Activated naive CD4-positive, alpha-beta T cell treated with anti-CD3 and anti-CD28 coated beads, Interleukin-2, amount 10 ng/mL, durations not matched to agents 7 days and 5 days (primary cell): ENCODE measurements around the gene OMP.
A peak's percentile ranks its signal among the peaks of the same experiment; 100 is the strongest.

Experiments used
- CTCF ChIA-PET: fragments of 350-600 bp; sonication (Branson Sonifier 250); formaldehyde crosslinking; loops from one replicate; lab custom pipeline; 2021; ENCODE audit warnings: antibody characterized with exemption; lab: Charles Lee
- DNase-seq: peaks from one replicate; pipeline ENCODE4 v3.0.0-alpha.2; 2020
- H3K27ac Mint-ChIP-seq: one replicate; pipeline ENCODE4 v1.8.0; 2021; ENCODE audit warnings: mild to moderate bottlenecking, moderate library complexity, mixed read lengths
- H3K27me3 Mint-ChIP-seq: one replicate; pipeline ENCODE4 v1.8.0; 2021; ENCODE audit warnings: mild to moderate bottlenecking, mixed read lengths
- H3K36me3 Mint-ChIP-seq: one replicate; pipeline ENCODE4 v1.8.0; 2021; ENCODE audit warnings: mixed read lengths
- H3K4me1 Mint-ChIP-seq: one replicate; pipeline ENCODE4 v1.8.0; 2021; ENCODE audit warnings: mixed read lengths
- H3K4me3 Mint-ChIP-seq: one replicate; pipeline ENCODE4 v1.8.0; 2021; ENCODE audit warnings: mild to moderate bottlenecking, moderate library complexity, mixed read lengths
- H3K9me3 Mint-ChIP-seq: one replicate; pipeline ENCODE4 v1.8.0; 2021; ENCODE audit warnings: mixed read lengths

Gene OMP

GRCh38 chr11:77063861-77064260 is 38.8 kb upstream of the OMP start:
- no peaks in the 10 kb centered on the region for H3K9me3 Mint-ChIP-seq
- peaks cover 65% of the 10 kb centered on the region for H3K27me3 Mint-ChIP-seq
- H3K4me3 Mint-ChIP-seq: no peak overlapping the region
- no peak overlapping the region for H3K27ac Mint-ChIP-seq
- CTCF ChIA-PET: interaction anchor here (0.6 to 5.7 kb wide), 7 partner anchors 9 to 67 kb away, joined by 3 to 56 read pairs (median 4); no protein-coding TSS in a partner anchor
- DNase-seq: no peak
- H3K4me1 Mint-ChIP-seq: peaks cover 10% of the 10 kb centered on the region
- no peaks in the 10 kb centered on the region for H3K36me3 Mint-ChIP-seq

GRCh38 chr11:77064648-77065217 is 37.9 kb upstream of the OMP start:
- H3K4me1 Mint-ChIP-seq: peaks cover 10% of the 10 kb centered on the region
- peaks cover 71% of the 10 kb centered on the region for H3K27me3 Mint-ChIP-seq
- H3K4me3 Mint-ChIP-seq: no peak overlapping the region
- no peaks in the 10 kb centered on the region for H3K36me3 Mint-ChIP-seq
- no peak overlapping the region for H3K27ac Mint-ChIP-seq
- no peak for DNase-seq
- H3K9me3 Mint-ChIP-seq: no peaks in the 10 kb centered on the region
- CTCF ChIA-PET: interaction anchor here (1.0 to 5.7 kb wide), 3 partner anchors 17 to 26 kb away, joined by 3 to 56 read pairs (median 11); no protein-coding TSS in a partner anchor

- DNase-seq: no peak
- peak overlapping the region; percentile 70 for H3K4me3 Mint-ChIP-seq
- H3K9me3 Mint-ChIP-seq: no peaks in the 10 kb centered on the region
- CTCF ChIA-PET: interaction anchor here (5.7 kb wide), 1 partner anchor 25 kb away, joined by 56 read pairs; no protein-coding TSS in a partner anchor
- peaks cover 74% of the 10 kb centered on the region for H3K27me3 Mint-ChIP-seq
- H3K36me3 Mint-ChIP-seq: no peaks in the 10 kb centered on the region
- no peak overlapping the region for H3K27ac Mint-ChIP-seq
- peaks cover 10% of the 10 kb centered on the region for H3K4me1 Mint-ChIP-seq
These were observed 36.8 kb upstream of the OMP start for GRCh38 chr11:77065878-77066228.

DNA sequence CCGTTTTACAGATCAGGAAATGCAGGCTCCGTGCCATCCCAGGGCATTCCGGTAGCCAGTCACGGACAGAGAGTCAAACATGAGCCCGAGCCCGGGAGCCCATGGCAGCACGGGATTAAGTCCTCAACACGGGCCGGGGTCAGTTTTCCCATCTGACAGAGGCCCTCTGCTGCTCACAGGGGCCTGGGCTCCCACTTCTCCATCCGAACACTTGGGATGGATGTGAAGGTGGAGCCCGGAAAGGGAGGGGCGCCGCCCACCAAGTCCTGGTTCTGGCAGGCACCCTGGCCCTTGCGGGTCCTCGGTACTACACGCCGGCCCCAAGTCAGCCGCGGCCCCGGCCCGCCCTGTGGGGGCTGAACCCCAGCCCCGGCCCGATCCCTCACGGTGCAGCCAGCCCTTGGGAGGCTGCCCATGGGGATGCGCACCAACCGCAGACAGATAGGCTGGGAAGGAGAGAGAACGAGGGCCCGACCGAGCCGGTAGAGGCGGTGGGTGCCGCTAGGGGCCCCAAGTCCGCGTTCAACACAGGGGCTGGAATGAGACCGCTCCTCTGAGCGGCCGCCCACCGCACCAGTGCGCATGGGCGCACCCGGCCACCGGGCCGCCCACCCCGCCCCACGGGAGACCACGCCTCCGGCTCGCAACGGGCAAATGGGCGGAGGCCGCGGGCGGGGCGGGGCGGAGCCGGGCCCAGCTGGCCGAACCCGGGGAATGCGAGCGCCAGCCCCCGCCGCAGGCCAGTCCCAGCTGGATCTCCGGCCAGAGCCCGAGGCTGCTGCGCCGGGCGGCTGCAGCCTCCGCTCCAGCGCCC is 36.2 kb upstream of the OMP start, which contains the start of gene CAPN5:
Gene CAPN5, plus strand, starts transcription at position 743 of the 814 bp plus-strand sequence. CDS start 17,916 bp downstream, outside the sequence.
- Mint-ChIP-seq H3K27me3 (peaks cover 74% of the 10 kb centered on the region), H3K27ac (peak within 1 kb of the TSS; percentile 24), H3K9me3 (no peaks in the 10 kb centered on the region), H3K4me3 (peak within 1 kb of the TSS; percentile 71), H3K4me1 (peaks cover 10% of the 10 kb centered on the region), H3K36me3 (no peaks in the 10 kb centered on the region)
- CTCF ChIA-PET: interaction anchor here (5.7 kb wide), 1 partner anchor 25 kb away, joined by 56 read pairs; no protein-coding TSS in a partner anchor
- DNase-seq: peak; percentile 88

DNA sequence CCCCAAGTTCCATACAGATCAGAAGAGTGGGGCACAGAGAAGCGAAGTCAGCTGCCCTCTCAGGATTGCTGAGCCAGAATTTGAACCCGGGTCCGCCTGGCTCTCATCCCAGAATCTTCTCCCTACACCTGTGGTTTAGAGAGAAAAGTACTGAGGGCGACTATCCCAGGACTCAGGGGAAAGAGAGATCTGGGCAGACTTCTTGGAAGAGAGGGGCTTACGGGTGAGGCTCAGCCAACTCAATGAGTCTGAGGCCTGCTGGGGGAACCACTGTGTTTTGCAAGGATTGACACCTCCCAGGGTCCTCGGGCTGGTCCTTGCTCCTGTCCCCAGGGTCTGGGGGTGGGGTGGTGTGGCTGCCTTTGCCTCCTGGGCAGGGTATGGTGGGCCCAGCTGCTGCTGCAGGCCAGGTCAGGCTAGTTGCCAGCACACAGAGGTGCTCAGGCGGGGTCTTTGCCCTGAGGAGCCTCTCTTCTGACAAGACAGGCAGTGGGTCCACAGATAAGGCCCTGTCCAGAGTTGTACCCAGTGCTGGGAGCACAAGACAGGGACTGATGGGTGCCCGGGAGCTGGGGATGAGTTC is 34.7 kb upstream of the OMP start:
- no peaks in the 10 kb centered on the region for H3K36me3 Mint-ChIP-seq
- H3K9me3 Mint-ChIP-seq: no peaks in the 10 kb centered on the region

GRCh38 chr11:77068457-77069335 is 33.9 kb upstream of the OMP start:
- Mint-ChIP-seq H3K4me3 (no peak overlapping the region), H3K9me3 (no peaks in the 10 kb centered on the region), H3K36me3 (no peaks in the 10 kb centered on the region), H3K27ac (no peak overlapping the region), H3K27me3 (peaks cover 68% of the 10 kb centered on the region), H3K4me1 (peaks cover 28% of the 10 kb centered on the region)
- DNase-seq: no peak
- CTCF ChIA-PET: interaction anchor here (0.9 kb wide), 1 partner anchor 11 kb away, joined by 3 read pairs; no protein-coding TSS in a partner anchor

More for the DNA sequence above, 34.7 kb upstream of the OMP start:
- no peak for DNase-seq
- no peak overlapping the region for H3K27ac Mint-ChIP-seq
- H3K4me3 Mint-ChIP-seq: peak overlapping the region; percentile 71
- H3K27me3 Mint-ChIP-seq: peaks cover 76% of the 10 kb centered on the region
- CTCF ChIA-PET: no interaction called here
- H3K4me1 Mint-ChIP-seq: peaks cover 22% of the 10 kb centered on the region

GRCh38 chr11:77069336-77069968 is 33.2 kb upstream of the OMP start:
- Mint-ChIP-seq H3K27ac (no peak overlapping the region), H3K27me3 (peaks cover 62% of the 10 kb centered on the region)

DNA sequence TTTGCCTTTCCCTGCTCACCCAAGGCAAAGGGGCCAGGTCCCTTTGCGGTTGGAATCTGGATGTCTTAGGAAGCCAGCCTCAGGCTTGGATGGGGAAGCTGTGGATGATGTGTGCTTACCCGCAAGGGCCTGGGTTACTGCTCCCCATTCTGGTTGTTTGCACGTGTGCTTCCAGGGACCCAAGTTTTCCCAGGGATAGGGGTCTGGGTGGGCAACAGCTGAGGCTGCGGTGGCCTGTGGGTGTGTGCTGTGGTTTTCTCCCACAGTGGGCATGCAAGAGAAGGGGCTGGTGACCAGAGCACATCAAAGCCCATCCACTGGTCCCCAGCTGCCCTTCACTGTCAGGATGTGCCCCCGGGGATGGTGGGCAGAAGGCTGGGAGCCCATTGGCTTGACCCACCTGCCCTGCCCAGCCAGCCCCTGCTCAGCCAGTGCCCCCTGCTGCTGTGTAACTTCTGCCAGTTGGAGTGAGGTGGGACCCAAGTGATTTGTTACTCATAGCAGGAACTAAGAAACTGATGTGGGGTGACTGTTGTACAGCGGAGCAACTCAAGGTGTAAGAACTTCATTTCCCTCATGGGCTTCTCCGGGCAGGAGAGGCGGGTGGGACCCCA is 32.6 kb upstream of the OMP start:
- CTCF ChIA-PET: interaction anchor here (0.9 kb wide), 1 partner anchor 9 kb away, joined by 3 read pairs; no protein-coding TSS in a partner anchor
- no peak overlapping the region for H3K27ac Mint-ChIP-seq
- H3K4me1 Mint-ChIP-seq: peaks cover 28% of the 10 kb centered on the region
- DNase-seq: no peak
- H3K9me3 Mint-ChIP-seq: no peaks in the 10 kb centered on the region
- H3K27me3 Mint-ChIP-seq: peaks cover 60% of the 10 kb centered on the region
- H3K36me3 Mint-ChIP-seq: no peaks in the 10 kb centered on the region
- no peak overlapping the region for H3K4me3 Mint-ChIP-seq

More at GRCh38 chr11:77069336-77069968, 33.2 kb upstream of the OMP start:
- DNase-seq: no peak
- H3K9me3 Mint-ChIP-seq: no peaks in the 10 kb centered on the region
- CTCF ChIA-PET: interaction anchor here (0.9 kb wide), 1 partner anchor 10 kb away, joined by 3 read pairs; no protein-coding TSS in a partner anchor
- H3K4me1 Mint-ChIP-seq: peaks cover 28% of the 10 kb centered on the region
- no peaks in the 10 kb centered on the region for H3K36me3 Mint-ChIP-seq
- H3K4me3 Mint-ChIP-seq: no peak overlapping the region

- no peaks in the 10 kb centered on the region for H3K9me3 Mint-ChIP-seq
- H3K36me3 Mint-ChIP-seq: no peaks in the 10 kb centered on the region
- DNase-seq: no peak
- no peak overlapping the region for H3K4me3 Mint-ChIP-seq
- peaks cover 24% of the 10 kb centered on the region for H3K4me1 Mint-ChIP-seq
- peaks cover 52% of the 10 kb centered on the region for H3K27me3 Mint-ChIP-seq
- CTCF ChIA-PET: no interaction called here
- no peak overlapping the region for H3K27ac Mint-ChIP-seq
These were observed 31.6 kb upstream of the OMP start for GRCh38 chr11:77071077-77071476.

DNA sequence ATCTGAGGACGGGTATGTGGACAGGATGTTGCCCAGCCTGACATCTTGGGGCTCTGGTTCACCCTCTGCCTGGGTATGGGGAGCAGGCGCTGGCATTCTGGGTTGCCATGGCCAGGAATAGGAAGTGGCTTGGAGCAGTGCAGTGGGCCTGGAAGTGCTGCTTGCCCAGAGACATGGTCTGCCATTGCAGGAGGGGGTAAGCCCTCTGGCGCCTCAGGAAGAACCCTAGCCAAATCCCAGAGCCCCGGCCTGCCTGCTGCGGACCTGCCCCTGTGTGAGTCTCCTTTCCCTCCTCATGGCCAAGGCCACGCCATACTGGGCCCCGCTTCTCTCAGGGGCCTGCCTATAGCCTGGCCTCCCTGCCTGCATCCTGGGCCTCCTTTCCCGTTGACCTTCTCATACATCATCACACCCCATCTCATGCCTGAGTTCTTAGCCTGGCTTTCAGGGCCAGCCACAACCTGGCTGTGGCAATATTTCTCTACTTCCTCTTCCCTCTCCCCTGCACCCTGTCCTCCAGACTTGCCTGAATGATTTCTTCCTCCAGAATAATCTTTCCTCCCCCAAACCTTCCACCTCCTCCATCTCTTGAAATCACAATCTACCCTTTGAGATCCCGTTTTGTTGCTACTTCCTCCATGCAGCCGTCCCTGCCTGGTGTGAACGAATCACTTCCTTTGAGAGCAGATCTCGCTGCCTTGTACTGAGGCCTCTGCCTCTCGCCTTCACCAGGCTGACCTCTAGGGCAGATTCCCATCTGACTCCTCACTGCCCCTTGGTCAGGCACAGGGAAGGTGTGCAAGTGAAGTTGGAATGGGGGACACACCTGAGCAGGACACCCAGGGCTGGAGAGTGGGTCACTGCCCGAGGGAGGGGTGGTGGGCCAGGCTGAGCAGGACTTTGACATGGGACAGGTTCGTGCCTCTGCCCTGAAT is 30.7 kb upstream of the OMP start:
- no peak overlapping the region for H3K27ac Mint-ChIP-seq
- no peak overlapping the region for H3K4me3 Mint-ChIP-seq
- H3K4me1 Mint-ChIP-seq: peaks cover 23% of the 10 kb centered on the region
- peaks cover 50% of the 10 kb centered on the region for H3K27me3 Mint-ChIP-seq
- H3K9me3 Mint-ChIP-seq: no peaks in the 10 kb centered on the region
- CTCF ChIA-PET: interaction anchor here (2.1 kb wide), 1 partner anchor 19 kb away, joined by 5 read pairs; no protein-coding TSS in a partner anchor
- no peaks in the 10 kb centered on the region for H3K36me3 Mint-ChIP-seq
- no peak for DNase-seq

DNA sequence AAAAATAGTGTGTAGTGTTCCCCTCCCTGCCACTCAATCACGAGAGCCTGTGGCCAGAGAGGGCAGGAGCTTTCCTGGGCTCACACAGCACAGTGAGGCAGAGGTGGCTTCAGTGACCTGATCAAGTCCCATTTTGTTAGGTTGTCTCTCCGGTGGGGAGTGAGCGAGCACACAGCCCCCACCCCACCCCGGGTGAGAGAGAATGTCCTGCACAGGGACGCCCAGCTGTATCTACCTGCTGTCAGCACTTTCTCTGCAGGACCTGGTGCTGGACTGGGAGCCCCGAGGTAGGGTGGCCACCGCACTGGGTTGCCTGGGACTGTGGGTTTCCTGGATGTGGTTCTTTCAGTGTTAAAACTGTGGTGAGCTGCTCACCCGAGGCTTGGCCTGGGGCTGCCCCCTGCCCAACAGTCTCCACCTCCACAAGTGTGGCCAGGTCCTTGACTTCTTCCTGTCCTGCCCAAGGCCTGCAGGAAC is 29.8 kb upstream of the OMP start:
- no peak overlapping the region for H3K4me3 Mint-ChIP-seq
- peaks cover 18% of the 10 kb centered on the region for H3K4me1 Mint-ChIP-seq
- CTCF ChIA-PET: interaction anchor here (1.3 to 2.1 kb wide), 2 partner anchors 18 to 25 kb away, joined by 4 to 5 read pairs; no protein-coding TSS in a partner anchor
- no peak for DNase-seq
- H3K9me3 Mint-ChIP-seq: no peaks in the 10 kb centered on the region
- H3K36me3 Mint-ChIP-seq: no peaks in the 10 kb centered on the region
- no peak overlapping the region for H3K27ac Mint-ChIP-seq
- H3K27me3 Mint-ChIP-seq: peaks cover 42% of the 10 kb centered on the region
